Measurements from ENCODE around the gene GGA1. TPM values are rescaled to one million over a fixed set of nuclear protein-coding genes. Genes with fewer than 3 reads are reported as not detected.
"Not testable (repeated sequence)": the region's sequence is repeated elsewhere in the genome, so short reads cannot be mapped to it uniquely, and the experiment has no call there.

The GGA1 gene
- total RNA-seq, 1 experiment from 2014 or later, result 89.8 TPM

- no peak for DNase-seq
- intact Hi-C loops (cut with micrococcal nuclease; ENCODE audit: unreplicated experiment), result loop anchor here (10.0 kb wide), 1 partner anchor 147 kb away; no protein-coding TSS in a partner anchor
- H3K9me3 Mint-ChIP-seq (ENCODE audit: low read depth, unreplicated experiment), result no peaks in the 10 kb centered on the region
- H3K27me3 Mint-ChIP-seq (ENCODE audit: unreplicated experiment), result no peaks in the 10 kb centered on the region
- no peaks in the 10 kb centered on the region for H3K4me1 Mint-ChIP-seq (ENCODE audit: low read depth, unreplicated experiment)
- H3K36me3 Mint-ChIP-seq (ENCODE audit: insufficient read depth, unreplicated experiment), result peaks cover 26% of the 10 kb centered on the region
- CTCF ChIA-PET, result no interaction called here
- no peak overlapping the region for H3K4me3 Mint-ChIP-seq (ENCODE audit: low read depth, unreplicated experiment)
- BruUV-seq (replicated peaks), result no TSS peak
- no peak overlapping the region for H3K27ac Mint-ChIP-seq (ENCODE audit: unreplicated experiment)
- no peak for TF ChIP-seq CTCF (IDR thresholded peaks at IDR 0.05; ENCODE audit: unreplicated experiment)
Observed at GRCh38 chr22:37647928-37648327, 39.3 kb downstream of the GGA1 start.

- BruUV-seq (replicated peaks), result no TSS peak
- no peak overlapping the region for H3K27ac Mint-ChIP-seq (ENCODE audit: unreplicated experiment)
- H3K4me1 Mint-ChIP-seq (ENCODE audit: low read depth, unreplicated experiment), result no peaks in the 10 kb centered on the region
- no peak overlapping the region for H3K4me3 Mint-ChIP-seq (ENCODE audit: low read depth, unreplicated experiment)
- intact Hi-C loops (cut with micrococcal nuclease; ENCODE audit: unreplicated experiment), result no loop called here
- no peak for TF ChIP-seq CTCF (IDR thresholded peaks at IDR 0.05; ENCODE audit: unreplicated experiment)
- peaks cover 20% of the 10 kb centered on the region for H3K36me3 Mint-ChIP-seq (ENCODE audit: insufficient read depth, unreplicated experiment)
- H3K27me3 Mint-ChIP-seq (ENCODE audit: unreplicated experiment), result no peaks in the 10 kb centered on the region
- no peak for DNase-seq
- H3K9me3 Mint-ChIP-seq (ENCODE audit: low read depth, unreplicated experiment), result no peaks in the 10 kb centered on the region
- CTCF ChIA-PET, result no interaction called here
Observed at GRCh38 chr22:37650463-37651136, 42.0 kb downstream of the GGA1 start.

- BruUV-seq (replicated peaks), result no TSS peak
- TF ChIP-seq CTCF (IDR thresholded peaks at IDR 0.05; ENCODE audit: unreplicated experiment), result no peak
- Mint-ChIP-seq H3K4me1 (ENCODE audit: low read depth, unreplicated experiment) (peaks cover 14% of the 10 kb centered on the region), H3K27ac (ENCODE audit: unreplicated experiment) (no peak overlapping the region), H3K9me3 (ENCODE audit: low read depth, unreplicated experiment) (no peaks in the 10 kb centered on the region), H3K4me3 (ENCODE audit: low read depth, unreplicated experiment) (no peak overlapping the region), H3K27me3 (ENCODE audit: unreplicated experiment) (no peaks in the 10 kb centered on the region), H3K36me3 (ENCODE audit: insufficient read depth, unreplicated experiment) (peaks cover 29% of the 10 kb centered on the region)
- intact Hi-C loops (cut with micrococcal nuclease; ENCODE audit: unreplicated experiment), result no loop called here
- CTCF ChIA-PET, result interaction anchor here (2.1 kb wide), 1 partner anchor 11 kb away, joined by 4 read pairs; no protein-coding TSS in a partner anchor
- no peak for DNase-seq
Observed at GRCh38 chr22:37654563-37655251, 46.1 kb downstream of the GGA1 start.

GRCh38 chr22:37655252-37655563 lies 46.6 kb downstream of the GGA1 start:
- intact Hi-C loops (cut with micrococcal nuclease; ENCODE audit: unreplicated experiment), result no loop called here

GRCh38 chr22:37656583-37656982 lies 47.9 kb downstream of the GGA1 start:
- CTCF ChIA-PET, result interaction anchor here (2.1 kb wide), 1 partner anchor 13 kb away, joined by 4 read pairs; no protein-coding TSS in a partner anchor
- H3K4me3 Mint-ChIP-seq (ENCODE audit: low read depth, unreplicated experiment); intact Hi-C loops (cut with micrococcal nuclease; ENCODE audit: unreplicated experiment); H3K9me3 Mint-ChIP-seq (ENCODE audit: low read depth, unreplicated experiment); BruUV-seq (replicated peaks); H3K27me3 Mint-ChIP-seq (ENCODE audit: unreplicated experiment); H3K27ac Mint-ChIP-seq (ENCODE audit: unreplicated experiment); DNase-seq: not testable (repeated sequence)
- H3K36me3 Mint-ChIP-seq (ENCODE audit: insufficient read depth, unreplicated experiment), result peaks cover 31% of the 10 kb centered on the region
- H3K4me1 Mint-ChIP-seq (ENCODE audit: low read depth, unreplicated experiment), result peaks cover 32% of the 10 kb centered on the region

More at GRCh38 chr22:37655252-37655563, 46.6 kb downstream of the GGA1 start:
- no peak overlapping the region for H3K27ac Mint-ChIP-seq (ENCODE audit: unreplicated experiment)
- no peaks in the 10 kb centered on the region for H3K27me3 Mint-ChIP-seq (ENCODE audit: unreplicated experiment)
- no peak overlapping the region for H3K4me3 Mint-ChIP-seq (ENCODE audit: low read depth, unreplicated experiment)
- CTCF ChIA-PET, result interaction anchor here (2.1 kb wide), 1 partner anchor 12 kb away, joined by 4 read pairs; no protein-coding TSS in a partner anchor
- TF ChIP-seq CTCF (IDR thresholded peaks at IDR 0.05; ENCODE audit: unreplicated experiment), result no peak
- BruUV-seq (replicated peaks), result no TSS peak
- H3K4me1 Mint-ChIP-seq (ENCODE audit: low read depth, unreplicated experiment), result peaks cover 19% of the 10 kb centered on the region
- H3K36me3 Mint-ChIP-seq (ENCODE audit: insufficient read depth, unreplicated experiment), result peaks cover 31% of the 10 kb centered on the region
- DNase-seq, result no peak
- no peaks in the 10 kb centered on the region for H3K9me3 Mint-ChIP-seq (ENCODE audit: low read depth, unreplicated experiment)

All from Calu3 (cell line).